OCI-LY3 (cell line): Measurements from ENCODE around the gene PRDM11.
"Not testable (repeated sequence)": the region's sequence is repeated elsewhere in the genome, so short reads cannot be mapped to it uniquely, and the experiment has no call there.

Source experiments
- H2AFZ ChIP-seq: fragments of 200-600, 300-600 bp; shearing (Covaris generic); 2 replicates; pipeline ENCODE4 v1.6.0; 2014; ENCODE audit warnings: antibody characterized with exemption, low read depth, low read length
- H3K27ac ChIP-seq: fragments of 200-600, 300-600 bp; sonication (generic); 2 replicates; pipeline ENCODE4 v1.5.1; 2014; ENCODE audit warnings: mild to moderate bottlenecking, low read length, moderate library complexity, mixed read lengths
- H3K27me3 ChIP-seq: fragments of 200-600, 300-600 bp; sonication (generic); 2 replicates; pipeline ENCODE4 v1.6.1; 2014; ENCODE audit warnings: low read depth, low read length, mixed read lengths
- H3K36me3 ChIP-seq: fragments of 200-600, 300-600 bp; sonication (generic); replicated peaks from 2 replicates; pipeline ENCODE3; 2014; ENCODE audit warnings: low read depth, low read length, mixed read lengths
- H3K4me1 ChIP-seq: fragments of 300-600, 200-600 bp; sonication (generic); 2 replicates; pipeline ENCODE4 v1.6.1; 2014; ENCODE audit warnings: low read length, mixed read lengths
- H3K4me2 ChIP-seq: fragments of 200-600, 300-600 bp; sonication (generic); 2 replicates; pipeline ENCODE4 v1.6.1; 2014; ENCODE audit warnings: low read length, mixed read lengths
- H3K4me3 ChIP-seq: fragments of 300-600, 200-600 bp; sonication (generic); 2 replicates; pipeline ENCODE4 v1.5.1; 2014; ENCODE audit warnings: antibody characterized with exemption, mild to moderate bottlenecking, low read length, moderate library complexity
- H3K79me2 ChIP-seq: fragments of 300-600, 200-600 bp; shearing (Covaris generic); 2 replicates; pipeline ENCODE4 v1.6.1; 2014; ENCODE audit warnings: mild to moderate bottlenecking, low read length, mixed read lengths
- H3K9ac ChIP-seq: fragments of 300-600, 200-600 bp; shearing (Covaris generic); 2 replicates; pipeline ENCODE4 v1.6.0; 2014; ENCODE audit warnings: mild to moderate bottlenecking, low read length, moderate library complexity
- H3K9me3 ChIP-seq: fragments of 200-600, 300-600 bp; shearing (Covaris generic); 2 replicates; pipeline ENCODE4 v1.6.1; 2014; ENCODE audit warnings: low read length, mixed read lengths; ENCODE audit not compliant: insufficient read depth
- H4K20me1 ChIP-seq: fragments of 200-600, 300-600 bp; sonication (generic); 2 replicates; pipeline ENCODE4 v1.6.1; 2016; ENCODE audit warnings: low read length, mixed read lengths; ENCODE audit not compliant: insufficient read depth
- EZH2phosphoT487 ChIP-seq: fragments of 200-600 bp; shearing (Covaris generic); IDR thresholded peaks from 2 replicates; pipeline ENCODE4 v1.6.1; 2018; ENCODE audit warnings: antibody characterized with exemption, mixed run types, low read depth
- TF ChIP-seq, protein P1 (sequence below): fragments of 200-600, 300-600 bp; sonication (generic); IDR thresholded peaks from 2 replicates; pipeline ENCODE4 v1.5.1; 2014; ENCODE audit warnings: antibody characterized with exemption, low read length, low read depth

The PRDM11 gene

DNA sequence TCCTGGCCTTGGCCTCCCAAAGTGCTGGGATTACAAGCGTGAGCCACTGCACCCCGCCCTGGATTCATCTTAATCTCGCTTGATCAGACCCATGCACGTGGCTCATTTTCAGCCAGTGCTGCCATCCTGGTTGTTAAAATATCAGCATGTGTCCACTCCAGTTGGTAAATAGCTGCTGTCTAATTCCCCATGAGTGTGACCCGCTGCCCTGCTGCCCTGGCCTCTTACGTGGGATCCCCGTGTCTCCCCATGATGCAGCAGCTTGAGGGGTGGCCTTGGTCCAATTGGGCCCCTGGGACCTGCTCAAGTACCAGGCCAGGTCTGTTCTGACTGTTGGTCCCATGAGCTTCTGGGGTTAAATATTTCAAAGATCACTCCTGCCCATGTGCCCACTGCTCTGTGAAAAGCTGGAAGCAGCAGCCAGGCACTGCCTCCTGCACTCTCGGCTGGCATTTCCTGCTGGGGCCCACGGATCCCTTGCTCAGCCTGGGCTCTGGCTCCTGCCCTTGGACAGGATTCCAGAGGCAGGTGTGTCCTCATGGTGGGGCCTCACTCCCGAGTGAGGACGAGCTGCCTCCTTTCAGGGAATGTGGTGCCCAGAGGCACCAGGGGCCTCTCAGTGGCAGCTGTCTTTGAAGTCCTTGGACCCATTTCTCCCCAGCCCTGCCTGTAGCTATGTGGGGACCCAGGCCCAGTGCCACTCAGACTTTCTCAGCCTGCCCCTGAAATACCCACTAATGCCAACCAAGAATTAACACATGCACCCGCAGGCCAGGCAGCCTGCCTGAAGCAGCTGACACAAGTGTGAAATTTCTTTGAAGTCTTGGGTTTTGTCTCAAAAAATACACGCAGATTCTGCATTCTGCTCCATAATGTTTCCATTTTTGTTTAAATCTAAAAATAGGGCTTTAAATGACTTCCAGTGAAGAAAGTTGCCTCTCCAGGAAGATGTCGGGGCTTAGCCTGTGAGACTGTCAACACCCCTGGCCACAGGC lies 38.1 kb upstream of the PRDM11 start:
- TF ChIP-seq, protein P1, sequence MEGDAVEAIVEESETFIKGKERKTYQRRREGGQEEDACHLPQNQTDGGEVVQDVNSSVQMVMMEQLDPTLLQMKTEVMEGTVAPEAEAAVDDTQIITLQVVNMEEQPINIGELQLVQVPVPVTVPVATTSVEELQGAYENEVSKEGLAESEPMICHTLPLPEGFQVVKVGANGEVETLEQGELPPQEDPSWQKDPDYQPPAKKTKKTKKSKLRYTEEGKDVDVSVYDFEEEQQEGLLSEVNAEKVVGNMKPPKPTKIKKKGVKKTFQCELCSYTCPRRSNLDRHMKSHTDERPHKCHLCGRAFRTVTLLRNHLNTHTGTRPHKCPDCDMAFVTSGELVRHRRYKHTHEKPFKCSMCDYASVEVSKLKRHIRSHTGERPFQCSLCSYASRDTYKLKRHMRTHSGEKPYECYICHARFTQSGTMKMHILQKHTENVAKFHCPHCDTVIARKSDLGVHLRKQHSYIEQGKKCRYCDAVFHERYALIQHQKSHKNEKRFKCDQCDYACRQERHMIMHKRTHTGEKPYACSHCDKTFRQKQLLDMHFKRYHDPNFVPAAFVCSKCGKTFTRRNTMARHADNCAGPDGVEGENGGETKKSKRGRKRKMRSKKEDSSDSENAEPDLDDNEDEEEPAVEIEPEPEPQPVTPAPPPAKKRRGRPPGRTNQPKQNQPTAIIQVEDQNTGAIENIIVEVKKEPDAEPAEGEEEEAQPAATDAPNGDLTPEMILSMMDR = no peak
- TF ChIP-seq EZH2phosphoT487 = no peak
- H3K9ac ChIP-seq = no peak overlapping the region

DNA sequence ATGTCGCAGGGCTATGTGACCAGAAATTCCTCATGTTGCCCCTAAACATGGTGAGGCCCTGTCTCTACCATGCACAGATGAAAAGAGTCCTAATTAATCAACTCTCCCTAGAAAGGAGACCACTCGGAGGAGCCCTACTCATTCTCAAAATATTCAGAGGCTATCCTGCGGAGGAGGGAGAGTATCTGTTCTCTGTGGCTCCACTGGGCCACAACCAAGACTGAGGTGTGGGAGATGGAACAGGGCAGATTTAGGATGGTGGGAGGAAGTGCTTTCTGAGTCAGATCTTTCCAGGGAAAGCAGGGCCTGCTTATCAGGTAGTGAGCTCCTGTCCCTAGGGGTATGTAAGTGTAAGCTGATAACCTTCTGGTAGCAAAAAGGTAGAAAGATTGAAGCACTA lies 37.0 kb upstream of the PRDM11 start:
- H3K4me1 ChIP-seq = peaks cover 33% of the 10 kb centered on the region
- no peak overlapping the region for H3K4me3 ChIP-seq
- H3K9me3 ChIP-seq = no peaks in the 10 kb centered on the region
- no peak overlapping the region for H3K4me2 ChIP-seq
- TF ChIP-seq EZH2phosphoT487 = no peak
- TF ChIP-seq, protein P1 = no peak
- H3K9ac ChIP-seq = no peak overlapping the region
- no peaks in the 10 kb centered on the region for H3K36me3 ChIP-seq
- no peaks in the 10 kb centered on the region for H3K79me2 ChIP-seq
- no peak overlapping the region for H3K27ac ChIP-seq
- peaks cover 30% of the 10 kb centered on the region for H3K27me3 ChIP-seq
- no peaks in the 10 kb centered on the region for H4K20me1 ChIP-seq
- H2AFZ ChIP-seq = no peak overlapping the region

More for the DNA sequence above, 38.1 kb upstream of the PRDM11 start:
- H3K9me3 ChIP-seq = no peaks in the 10 kb centered on the region
- H3K4me3 ChIP-seq = no peak overlapping the region
- peaks cover 34% of the 10 kb centered on the region for H3K4me1 ChIP-seq
- H3K79me2 ChIP-seq = no peaks in the 10 kb centered on the region
- H3K4me2 ChIP-seq = no peak overlapping the region
- H4K20me1 ChIP-seq = no peaks in the 10 kb centered on the region
- no peak overlapping the region for H2AFZ ChIP-seq
- H3K27ac ChIP-seq = no peak overlapping the region
- peaks cover 30% of the 10 kb centered on the region for H3K27me3 ChIP-seq
- no peaks in the 10 kb centered on the region for H3K36me3 ChIP-seq

DNA sequence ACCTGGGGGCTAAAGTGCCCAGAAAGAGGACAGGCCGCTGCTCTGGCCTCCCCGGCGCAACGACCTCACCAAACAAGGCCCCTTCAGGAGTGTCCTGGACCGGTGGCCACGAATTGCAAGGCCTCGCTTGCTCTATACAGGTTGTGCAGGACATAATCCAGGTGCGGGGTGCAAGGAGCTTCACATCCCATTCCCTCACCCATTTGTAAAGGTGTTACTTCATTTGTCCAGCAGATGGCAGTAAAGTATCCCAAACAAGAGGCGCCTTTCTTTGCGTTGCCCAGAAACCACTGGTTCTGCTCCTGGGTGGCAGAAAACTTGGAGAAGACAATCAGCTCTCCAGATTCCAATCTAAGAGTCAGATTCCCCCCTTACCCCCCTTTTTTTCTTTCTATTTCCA lies 35.9 kb upstream of the PRDM11 start:
- TF ChIP-seq EZH2phosphoT487 = no peak
- TF ChIP-seq, protein P1 = peak; percentile 81
- Histone ChIP-seq H3K27ac (no peak overlapping the region), H3K9ac (no peak overlapping the region), H3K4me2 (no peak overlapping the region), H3K4me1 (peaks cover 22% of the 10 kb centered on the region), H3K27me3 (peaks cover 30% of the 10 kb centered on the region), H3K79me2 (no peaks in the 10 kb centered on the region), H4K20me1 (no peaks in the 10 kb centered on the region), H3K4me3 (no peak overlapping the region), H2AFZ (no peak overlapping the region), H3K9me3 (no peaks in the 10 kb centered on the region), H3K36me3 (no peaks in the 10 kb centered on the region)

DNA sequence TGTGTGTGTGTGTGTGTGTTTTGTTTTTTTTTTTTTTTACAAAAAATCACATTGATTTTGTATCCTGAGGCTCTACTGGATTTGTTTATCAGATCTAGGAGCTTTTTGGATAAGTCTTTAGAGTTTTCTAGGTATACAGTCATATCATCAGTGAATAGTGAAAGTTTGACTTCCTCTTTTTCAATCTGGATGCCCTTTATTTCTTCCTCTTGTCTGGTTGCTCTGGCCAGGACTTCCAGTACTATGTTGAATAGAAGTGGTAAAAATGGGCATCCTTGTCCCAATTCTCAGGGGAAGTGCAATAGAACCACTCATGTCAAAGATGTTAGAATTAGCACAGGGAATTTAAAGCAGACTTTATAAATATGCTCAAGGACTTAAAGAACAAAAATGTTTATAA lies 32.6 kb upstream of the PRDM11 start:
- no peak overlapping the region for H3K4me3 ChIP-seq
- no peak overlapping the region for H2AFZ ChIP-seq
- H3K9me3 ChIP-seq = no peaks in the 10 kb centered on the region
- H3K27me3 ChIP-seq = peaks cover 40% of the 10 kb centered on the region
- no peak overlapping the region for H3K4me2 ChIP-seq
- no peaks in the 10 kb centered on the region for H3K79me2 ChIP-seq
- peaks cover 8% of the 10 kb centered on the region for H3K4me1 ChIP-seq
- no peak for TF ChIP-seq EZH2phosphoT487
- TF ChIP-seq, protein P1 = no peak
- no peak overlapping the region for H3K9ac ChIP-seq
- no peaks in the 10 kb centered on the region for H4K20me1 ChIP-seq
- H3K36me3 ChIP-seq = no peaks in the 10 kb centered on the region
- H3K27ac ChIP-seq = no peak overlapping the region

DNA sequence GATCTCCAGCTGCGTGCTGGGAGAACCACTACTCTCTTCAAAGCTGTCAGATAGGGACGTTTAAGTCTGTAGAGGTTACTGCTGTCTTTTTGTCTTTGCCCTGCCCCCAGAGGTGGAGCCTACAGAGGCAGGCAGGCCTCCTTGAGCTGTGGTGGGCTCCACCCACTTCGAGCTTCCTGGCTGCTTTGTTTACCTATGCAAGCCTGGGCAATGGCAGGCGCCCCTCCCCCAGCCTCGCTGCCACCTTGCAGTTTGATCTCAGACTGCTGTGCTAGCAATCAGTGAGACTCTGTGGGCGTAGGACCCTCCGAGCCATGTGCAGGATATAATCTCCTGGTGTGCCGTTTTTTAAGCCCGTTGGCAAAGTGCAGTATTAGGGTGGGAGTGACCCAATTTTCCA lies 18.6 kb upstream of the PRDM11 start:
- H4K20me1 ChIP-seq, H3K4me3 ChIP-seq, H3K9me3 ChIP-seq, H3K27ac ChIP-seq, H3K79me2 ChIP-seq, H2AFZ ChIP-seq, H3K4me2 ChIP-seq, H3K4me1 ChIP-seq, H3K9ac ChIP-seq, H3K36me3 ChIP-seq: not testable (repeated sequence)
- peaks cover 31% of the 10 kb centered on the region for H3K27me3 ChIP-seq
